Adipose tissue (tissue), 3 donors: Measurements from ENCODE around the gene PPARGC1A. TPM values are rescaled to one million over a fixed set of nuclear protein-coding genes. Genes with fewer than 3 reads are reported as not detected.

Source experiments
- H3K27ac ChIP-seq: one replicate; pipeline ENCODE4 v1.5.1; 2013; ENCODE audit warnings: low read depth, low read length
- WGBS, 3 donors: extraction: QIAGEN DNeasy Blood & Tissue Kit; methylation state at CpG; one replicate each; pipeline ENCODE4 v1.1.7; 2013; 5-methylcytosine and 5-hydroxymethylcytosine counted together
- polyA plus RNA-seq, 3 donors: library from polyadenylated mRNA; stranded (reverse); fragments of 200-250 nt; gene quantifications; one replicate each; pipeline ENCODE4 v1.2.3, GENCODE V29; 2013
- donor health status: healthy with polysubstance abuse.
- donor health status: Bipolar disorder and iron deficiency.
- donor health status: healthy.

Gene PPARGC1A
- 1 to 10 TPM; 1.0 to 2.5 (median 1.2) TPM for polyA plus RNA-seq

DNA sequence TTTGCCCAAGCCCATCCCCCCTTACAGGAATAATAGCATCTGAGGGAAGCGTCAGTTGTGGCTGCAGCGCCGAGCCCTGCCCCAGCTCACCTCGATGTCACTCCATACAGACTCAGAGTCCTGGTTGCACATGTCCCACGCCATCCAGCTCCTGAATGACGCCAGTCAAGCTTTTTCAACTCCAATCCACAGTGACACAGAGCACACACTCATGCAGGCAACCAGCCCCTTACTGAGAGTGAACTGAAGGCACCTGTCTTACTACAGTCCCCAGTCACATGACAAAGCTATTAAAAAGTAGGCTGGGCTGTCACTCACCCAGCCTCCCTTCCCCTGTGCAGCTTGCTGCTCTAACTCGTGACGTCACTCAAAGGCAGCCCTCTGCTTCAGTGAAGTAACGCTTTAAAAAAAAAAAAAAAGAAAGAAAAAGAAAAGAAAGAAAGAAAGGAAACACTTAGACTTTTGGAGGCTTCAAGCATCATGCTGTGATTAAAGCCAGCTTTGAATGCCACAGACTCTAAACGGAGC lies at the start of gene PPARGC1A:
Gene PPARGC1A, minus strand, starts transcription at position 234 of the 528 bp plus-strand sequence. Its CDS starts 90 bp downstream, at position 144.
- no peak within 1 kb of the TSS for H3K27ac ChIP-seq
- WGBS, 3 donors: 0 to 4% (median 3%) methylated on average over 10 of the region's 10 CpGs

GRCh38 chr4:23938796-23939195 lies 48.9 kb upstream of the PPARGC1A start:
- WGBS, 3 donors: 75 to 100% (median 91%) methylated on average over 1 of the region's 1 CpG
- no peak overlapping the region for H3K27ac ChIP-seq

- WGBS, 3 donors: 41 to 54% (median 49%) methylated on average over 2 of the region's 2 CpGs
- no peak overlapping the region for H3K27ac ChIP-seq
These were observed 47.3 kb upstream of the PPARGC1A start for GRCh38 chr4:23937173-23937572.

DNA sequence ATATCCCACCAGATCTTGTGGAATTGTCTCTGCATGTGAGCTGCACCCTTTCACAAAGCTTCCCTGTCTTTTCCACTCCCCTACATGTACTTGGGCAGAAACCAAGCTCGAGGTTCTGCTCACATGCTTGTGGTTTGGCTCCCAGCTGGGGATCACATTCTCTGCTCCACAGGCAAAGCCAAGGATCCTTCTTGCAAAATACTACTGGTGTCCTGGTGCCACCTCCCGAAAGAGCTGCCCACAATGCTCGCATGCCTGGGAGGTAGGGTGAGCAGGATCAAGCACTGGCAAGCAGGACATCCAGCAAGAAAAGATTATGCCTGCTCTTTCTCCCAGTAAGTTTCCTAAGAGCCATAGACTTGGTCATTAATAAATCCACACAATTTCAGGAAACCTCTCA lies 45.1 kb upstream of the PPARGC1A start:
- no peak overlapping the region for H3K27ac ChIP-seq
- WGBS, 3 donors: 11 to 37% (median 28%) methylated on average over 3 of the region's 3 CpGs

DNA sequence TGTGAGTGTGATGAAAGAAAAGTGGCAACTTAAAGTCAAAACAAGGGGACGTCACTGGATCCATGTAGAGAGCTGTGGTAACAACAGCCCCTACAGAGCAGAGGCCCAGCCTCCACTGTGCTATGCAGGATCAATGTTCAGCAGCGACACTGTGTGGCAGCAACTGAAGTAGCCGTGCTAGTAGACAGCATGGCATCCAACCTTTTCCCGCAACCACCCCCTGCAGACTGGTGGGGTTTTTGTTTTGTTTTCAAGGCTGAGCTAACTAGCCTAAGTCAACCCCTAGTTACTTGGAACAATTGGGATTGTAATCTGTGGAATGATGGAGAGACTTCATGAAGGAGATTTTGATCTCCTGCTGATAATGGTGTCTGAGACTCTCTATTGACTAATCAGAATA lies 44.4 kb upstream of the PPARGC1A start:
- WGBS, 3 donors: 80 to 94% (median 94%) methylated on average over 4 of the region's 4 CpGs
- H3K27ac ChIP-seq: no peak overlapping the region

GRCh38 chr4:23932901-23933308 lies 43.1 kb upstream of the PPARGC1A start:
- H3K27ac ChIP-seq: no peak overlapping the region
- 51 to 55% (median 55%) methylated on average over 6 of the region's 6 CpGs for WGBS, 3 donors

DNA sequence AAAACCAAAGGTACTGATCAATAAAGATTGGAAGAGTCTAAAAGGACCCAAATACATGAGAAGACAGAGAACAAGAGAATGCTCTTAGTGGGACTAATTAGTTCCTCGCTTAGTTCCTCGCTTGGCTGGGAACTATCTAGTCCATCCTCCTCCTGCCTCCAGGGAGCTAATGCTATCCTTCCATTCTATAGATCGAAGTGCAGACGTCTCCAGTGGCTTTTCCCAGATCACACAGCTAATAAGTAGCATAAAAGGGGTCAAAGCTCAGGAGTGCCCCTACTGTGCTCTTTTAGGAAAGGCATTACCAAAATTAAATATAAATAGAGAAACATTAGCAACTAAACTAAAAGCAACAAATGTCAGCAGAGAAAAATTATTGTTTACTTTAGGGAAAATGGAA lies 42.3 kb upstream of the PPARGC1A start:
- 74 to 80% (median 77%) methylated on average over 4 of the region's 4 CpGs for WGBS, 3 donors
- no peak overlapping the region for H3K27ac ChIP-seq

DNA sequence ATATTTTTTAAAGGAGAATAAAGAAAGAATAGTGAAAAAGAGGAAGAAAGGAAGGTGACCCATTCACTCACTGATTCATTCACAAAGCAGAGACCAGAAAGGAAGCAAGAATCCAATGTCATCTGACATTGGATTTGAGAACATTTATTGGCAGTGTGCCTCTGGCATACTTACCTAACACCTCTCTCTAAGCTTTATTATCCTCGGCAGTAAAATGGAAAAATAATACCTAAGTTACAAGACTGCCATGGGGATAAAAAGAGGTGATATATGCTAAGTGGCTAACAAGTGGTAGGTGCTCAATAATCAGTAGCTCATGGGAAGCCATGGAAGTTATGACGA lies 41.6 kb upstream of the PPARGC1A start:
- 54 to 60% (median 59%) methylated on average over 2 of the region's 2 CpGs for WGBS, 3 donors
- no peak overlapping the region for H3K27ac ChIP-seq

GRCh38 chr4:23930750-23931488 lies 41.1 kb upstream of the PPARGC1A start:
- H3K27ac ChIP-seq: no peak overlapping the region
- 34 to 50% (median 42%) methylated on average over 10 of the region's 10 CpGs for WGBS, 3 donors

- H3K27ac ChIP-seq: no peak overlapping the region
- WGBS, 3 donors: 77 to 79% (median 78%) methylated on average over 3 of the region's 3 CpGs
These were observed 39.4 kb upstream of the PPARGC1A start for GRCh38 chr4:23929248-23929647.

DNA sequence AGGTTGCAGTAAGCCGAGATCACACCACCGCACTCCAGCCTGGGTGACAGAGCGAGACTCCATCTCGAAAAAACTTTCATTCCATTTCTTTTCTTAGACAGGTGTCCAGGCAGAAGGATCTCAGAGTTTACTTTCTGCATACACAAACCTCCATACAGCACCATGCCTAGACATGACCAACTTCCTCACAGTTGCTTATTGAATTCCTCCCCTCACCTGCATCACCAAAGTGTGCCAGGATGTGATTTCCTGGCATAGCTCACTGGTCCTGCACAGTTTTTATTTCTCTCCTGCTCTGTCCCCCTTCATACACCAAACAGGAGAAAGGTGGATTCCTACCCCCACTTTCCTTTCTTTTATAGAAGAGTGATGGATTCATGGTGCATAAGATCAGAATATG lies 34.7 kb upstream of the PPARGC1A start:
- 92 to 97% (median 93%) methylated on average over 4 of the region's 4 CpGs for WGBS, 3 donors
- no peak overlapping the region for H3K27ac ChIP-seq

GRCh38 chr4:23923840-23924239 lies 34.0 kb upstream of the PPARGC1A start:
- no peak overlapping the region for H3K27ac ChIP-seq

- H3K27ac ChIP-seq: no peak overlapping the region
- 39 to 71% (median 69%) methylated on average over 3 of the region's 3 CpGs for WGBS, 3 donors
These were observed 33.3 kb upstream of the PPARGC1A start for GRCh38 chr4:23923141-23923540.

DNA sequence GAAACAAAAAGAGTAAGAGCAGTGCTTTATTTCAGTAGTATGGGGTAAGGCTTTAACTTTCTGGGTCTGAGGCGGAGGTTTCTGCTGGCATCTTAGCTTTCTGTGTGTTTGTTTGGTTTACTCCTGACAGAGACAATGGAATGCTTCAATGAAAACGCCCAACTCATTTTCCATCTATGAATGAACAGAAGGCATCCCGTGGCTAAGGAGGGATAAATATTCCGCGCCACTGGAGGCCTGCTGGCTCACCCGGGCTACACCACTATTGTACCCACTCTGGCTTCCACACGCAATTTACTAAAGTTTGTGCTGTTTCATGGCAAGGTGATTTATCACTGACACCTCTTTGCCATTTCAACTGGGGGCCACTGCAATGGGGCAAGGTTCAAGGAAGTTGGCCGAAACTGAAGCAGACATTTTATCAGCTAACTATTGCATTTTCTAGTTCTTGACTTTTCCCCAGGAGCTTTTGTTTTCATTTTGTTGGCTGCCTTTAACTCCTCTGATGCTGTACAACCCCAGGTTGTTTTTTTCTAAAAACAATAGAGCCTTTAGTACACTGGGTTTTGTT lies 32.8 kb upstream of the PPARGC1A start:
- H3K27ac ChIP-seq: no peak overlapping the region
- 73 to 87% (median 85%) methylated on average over 8 of the region's 8 CpGs for WGBS, 3 donors

GRCh38 chr4:23922013-23922412 lies 32.2 kb upstream of the PPARGC1A start:
- H3K27ac ChIP-seq: no peak overlapping the region
- WGBS, 3 donors: 94 to 96% (median 95%) methylated on average over 2 of the region's 2 CpGs

- H3K27ac ChIP-seq: no peak overlapping the region
- WGBS, 3 donors: 71 to 82% (median 82%) methylated on average over 6 of the region's 6 CpGs
These were observed 31.6 kb upstream of the PPARGC1A start for GRCh38 chr4:23921447-23921845.

- H3K27ac ChIP-seq: no peak overlapping the region
- WGBS, 3 donors: 72 to 82% (median 73%) methylated on average over 13 of the region's 13 CpGs
These were observed 31.0 kb upstream of the PPARGC1A start for GRCh38 chr4:23920716-23921446.

- H3K27ac ChIP-seq: no peak overlapping the region
These were observed 30.4 kb upstream of the PPARGC1A start for GRCh38 chr4:23920296-23920695.

DNA sequence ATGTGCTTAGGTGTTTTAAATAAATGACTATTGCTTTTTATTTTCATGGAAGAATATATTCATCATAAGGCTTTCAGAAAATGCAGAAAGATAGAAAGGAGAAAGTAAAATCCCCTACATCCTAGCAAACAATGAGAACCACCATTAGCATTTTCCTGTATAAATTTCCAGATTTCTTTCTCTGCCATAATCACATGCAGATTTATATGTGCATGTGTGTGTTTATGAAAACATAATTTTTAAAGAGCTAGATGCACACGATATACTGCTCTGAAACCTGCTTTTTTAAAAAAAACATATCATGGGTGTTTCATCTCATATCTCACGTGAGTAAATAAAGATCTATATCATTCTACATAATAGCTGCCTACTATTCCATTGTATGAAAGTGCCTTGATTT lies 26.4 kb upstream of the PPARGC1A start:
- H3K27ac ChIP-seq: no peak overlapping the region
- WGBS, 3 donors: 70 to 88% (median 88%) methylated on average over 2 of the region's 2 CpGs
